RWPE2 (cell line): ENCODE results near the gene SOX18.

Source experiments
- ATAC-seq: fragments of 200-7000 bp; cut with Tn5 transposase; 3 replicates; pipeline ENCODE4 v1.9.1; 2021; ENCODE audit warnings: low read depth
- DNase-seq: peaks from one replicate; pipeline ENCODE4 v3.0.0-alpha.2; 2020; ENCODE audit warnings: low spot score
- H3K27ac ChIP-seq: fragments of 450-650 bp; 2 replicates; pipeline ENCODE4 v1.5.1; 2017; ENCODE audit warnings: mild to moderate bottlenecking; ENCODE audit not compliant: poor library complexity, severe bottlenecking
- H3K27me3 ChIP-seq: fragments of 250-450 bp; sonication (Bioruptor Pico); 2 replicates; pipeline ENCODE4 v1.5.1; 2021; ENCODE audit warnings: mild to moderate bottlenecking, moderate library complexity; ENCODE audit not compliant: insufficient read depth, poor library complexity, severe bottlenecking
- H3K36me3 ChIP-seq: fragments of 250-450 bp; sonication (Bioruptor Pico); 2 replicates; pipeline ENCODE4 v1.5.1; 2020; ENCODE audit warnings: low read depth, mild to moderate bottlenecking, moderate library complexity
- H3K4me1 ChIP-seq: fragments of 250-450 bp; sonication (Bioruptor Pico); 2 replicates; pipeline ENCODE4 v1.5.1; 2021; ENCODE audit warnings: mild to moderate bottlenecking, moderate library complexity; ENCODE audit not compliant: insufficient read depth, poor library complexity, severe bottlenecking
- H3K4me3 ChIP-seq: fragments of 250-450 bp; sonication (Bioruptor Pico); 2 replicates; pipeline ENCODE4 v1.5.1; 2021; ENCODE audit warnings: mild to moderate bottlenecking, moderate library complexity; ENCODE audit not compliant: severe bottlenecking
- H3K9me3 ChIP-seq: fragments of 250-450 bp; sonication (Bioruptor Pico); 2 replicates; pipeline ENCODE4 v1.5.1; 2021; ENCODE audit warnings: mild to moderate bottlenecking, moderate library complexity; ENCODE audit not compliant: severe bottlenecking
- TF ChIP-seq, protein P1 (sequence below): fragments of 450-650 bp; IDR thresholded peaks from one replicate; pipeline ENCODE4 v1.5.1; 2017; ENCODE audit warnings: mild to moderate bottlenecking, moderate library complexity; ENCODE audit not compliant: poor library complexity, severe bottlenecking

The SOX18 gene

DNA sequence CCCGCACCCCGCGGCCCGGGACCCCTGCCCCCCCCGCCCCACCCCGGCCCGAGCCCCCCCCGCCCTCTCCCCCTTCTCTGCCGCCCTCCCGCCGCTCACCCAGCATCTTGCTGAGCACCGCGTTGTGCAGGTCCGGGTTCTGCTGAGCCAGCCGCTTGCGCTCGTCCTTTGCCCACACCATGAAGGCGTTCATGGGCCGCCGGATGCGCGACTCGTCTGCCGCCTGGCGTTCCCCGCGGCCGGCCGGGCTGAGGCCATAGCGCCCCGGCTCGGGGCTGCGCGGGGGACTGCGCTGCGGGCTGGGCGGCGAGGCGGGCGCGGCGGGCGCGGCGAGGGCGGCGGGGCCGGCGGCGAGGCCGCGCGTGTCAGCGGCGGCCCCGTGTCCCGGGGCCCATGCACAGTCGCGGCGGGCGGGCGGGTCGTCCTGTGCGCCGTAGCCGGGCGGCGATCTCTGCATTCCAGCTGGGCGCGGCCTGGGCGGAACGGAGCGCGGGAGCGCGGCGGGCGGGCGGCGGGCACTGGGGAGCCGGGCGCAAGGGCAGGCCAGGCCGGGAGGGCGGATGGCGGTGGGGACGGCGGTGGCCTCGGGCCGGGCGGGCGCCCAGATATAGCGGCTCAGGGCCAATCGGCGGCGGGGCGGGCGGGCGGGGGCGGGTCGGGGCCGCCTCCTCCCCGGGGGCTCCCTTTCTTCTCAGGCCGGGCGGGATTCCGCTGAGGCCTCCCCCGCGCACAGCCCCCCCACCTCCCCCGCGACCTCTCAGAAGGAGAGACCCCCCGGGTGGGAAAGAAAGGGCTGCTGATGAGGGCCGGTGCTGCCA lies at the start of gene SOX18:
Gene SOX18 (minus strand): TSS at position 580 of the 818 bp plus-strand sequence. CDS start 123 bp downstream, at position 457.
- Histone ChIP-seq H3K9me3 (no peaks in the 10 kb centered on the region), H3K27me3 (peaks cover 49% of the 10 kb centered on the region), H3K4me1 (peaks cover 9% of the 10 kb centered on the region), H3K4me3 (peak within 1 kb of the TSS; percentile 7), H3K36me3 (no peaks in the 10 kb centered on the region), H3K27ac (no peak within 1 kb of the TSS)
- ATAC-seq (peak; percentile 20), DNase-seq (no peak)
- TF ChIP-seq, protein P1, sequence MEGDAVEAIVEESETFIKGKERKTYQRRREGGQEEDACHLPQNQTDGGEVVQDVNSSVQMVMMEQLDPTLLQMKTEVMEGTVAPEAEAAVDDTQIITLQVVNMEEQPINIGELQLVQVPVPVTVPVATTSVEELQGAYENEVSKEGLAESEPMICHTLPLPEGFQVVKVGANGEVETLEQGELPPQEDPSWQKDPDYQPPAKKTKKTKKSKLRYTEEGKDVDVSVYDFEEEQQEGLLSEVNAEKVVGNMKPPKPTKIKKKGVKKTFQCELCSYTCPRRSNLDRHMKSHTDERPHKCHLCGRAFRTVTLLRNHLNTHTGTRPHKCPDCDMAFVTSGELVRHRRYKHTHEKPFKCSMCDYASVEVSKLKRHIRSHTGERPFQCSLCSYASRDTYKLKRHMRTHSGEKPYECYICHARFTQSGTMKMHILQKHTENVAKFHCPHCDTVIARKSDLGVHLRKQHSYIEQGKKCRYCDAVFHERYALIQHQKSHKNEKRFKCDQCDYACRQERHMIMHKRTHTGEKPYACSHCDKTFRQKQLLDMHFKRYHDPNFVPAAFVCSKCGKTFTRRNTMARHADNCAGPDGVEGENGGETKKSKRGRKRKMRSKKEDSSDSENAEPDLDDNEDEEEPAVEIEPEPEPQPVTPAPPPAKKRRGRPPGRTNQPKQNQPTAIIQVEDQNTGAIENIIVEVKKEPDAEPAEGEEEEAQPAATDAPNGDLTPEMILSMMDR: peak; percentile 21

DNA sequence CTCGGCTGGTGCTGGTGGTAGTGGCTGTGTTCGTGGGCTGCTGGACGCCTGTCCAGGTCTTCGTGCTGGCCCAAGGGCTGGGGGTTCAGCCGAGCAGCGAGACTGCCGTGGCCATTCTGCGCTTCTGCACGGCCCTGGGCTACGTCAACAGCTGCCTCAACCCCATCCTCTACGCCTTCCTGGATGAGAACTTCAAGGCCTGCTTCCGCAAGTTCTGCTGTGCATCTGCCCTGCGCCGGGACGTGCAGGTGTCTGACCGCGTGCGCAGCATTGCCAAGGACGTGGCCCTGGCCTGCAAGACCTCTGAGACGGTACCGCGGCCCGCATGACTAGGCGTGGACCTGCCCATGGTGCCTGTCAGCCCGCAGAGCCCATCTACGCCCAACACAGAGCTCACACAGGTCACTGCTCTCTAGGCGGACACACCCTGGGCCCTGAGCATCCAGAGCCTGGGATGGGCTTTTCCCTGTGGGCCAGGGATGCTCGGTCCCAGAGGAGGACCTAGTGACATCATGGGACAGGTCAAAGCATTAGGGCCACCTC lies 49.1 kb upstream of the SOX18 start:
- Histone ChIP-seq H3K4me3 (no peak overlapping the region), H3K9me3 (no peaks in the 10 kb centered on the region), H3K27ac (no peak overlapping the region), H3K4me1 (no peaks in the 10 kb centered on the region), H3K27me3 (peaks cover 37% of the 10 kb centered on the region), H3K36me3 (no peaks in the 10 kb centered on the region)
- TF ChIP-seq, protein P1: no peak
- no peak for ATAC-seq
- DNase-seq: no peak

- Histone ChIP-seq H3K4me1 (no peaks in the 10 kb centered on the region), H3K36me3 (no peaks in the 10 kb centered on the region), H3K27me3 (peaks cover 17% of the 10 kb centered on the region), H3K9me3 (no peaks in the 10 kb centered on the region), H3K27ac (no peak overlapping the region), H3K4me3 (no peak overlapping the region)
- ATAC-seq (no peak), DNase-seq (no peak)
- TF ChIP-seq, protein P1: no peak
Observed at GRCh38 chr20:64096535-64096934, 47.1 kb upstream of the SOX18 start.

- DNase-seq (no peak), ATAC-seq (no peak)
- H3K36me3 ChIP-seq: no peaks in the 10 kb centered on the region
- no peak overlapping the region for H3K27ac ChIP-seq
- H3K9me3 ChIP-seq: no peaks in the 10 kb centered on the region
- TF ChIP-seq, protein P1: no peak
- no peak overlapping the region for H3K4me3 ChIP-seq
- peaks cover 11% of the 10 kb centered on the region for H3K27me3 ChIP-seq
- H3K4me1 ChIP-seq: no peaks in the 10 kb centered on the region
Observed at GRCh38 chr20:64095927-64096326, 46.5 kb upstream of the SOX18 start.

- DNase-seq: no peak
- ATAC-seq: no peak
Observed at GRCh38 chr20:64095455-64095854, 46.0 kb upstream of the SOX18 start.

More at GRCh38 chr20:64095455-64095854, 46.0 kb upstream of the SOX18 start:
- Histone ChIP-seq H3K9me3 (no peaks in the 10 kb centered on the region), H3K4me1 (no peaks in the 10 kb centered on the region), H3K4me3 (no peak overlapping the region), H3K27ac (no peak overlapping the region), H3K36me3 (no peaks in the 10 kb centered on the region), H3K27me3 (peaks cover 6% of the 10 kb centered on the region)
- TF ChIP-seq, protein P1: no peak
